Keratinocyte (primary cell): ENCODE measurements around the gene GOLT1A. TPM values are rescaled to one million over a fixed set of nuclear protein-coding genes. Genes with fewer than 3 reads are reported as not detected.

Experiments used
- DNase-seq: peaks from one replicate; pipeline ENCODE4 v3.0.0-alpha.2; 2011; ENCODE audit warnings: low read depth, missing footprints, low spot score
- FAIRE-seq: peaks from 2 replicates; lab custom pipeline; 2011; peaks lifted over from hg19 to GRCh38; lab: Jason Lieb, UNC
- H2AFZ ChIP-seq: 2 replicates; pipeline ENCODE4 v1.6.0; 2012; ENCODE audit warnings: low read length, control low read depth, inconsistent platforms; ENCODE audit not compliant: control insufficient read depth
- H3K27ac ChIP-seq: 2 replicates; pipeline ENCODE4 v1.5.1; 2011; ENCODE audit warnings: low read length; ENCODE audit not compliant: control insufficient read depth, insufficient read depth
- H3K27me3 ChIP-seq: 3 replicates; pipeline ENCODE4 v1.6.0; 2011; ENCODE audit warnings: low read length; ENCODE audit not compliant: control insufficient read depth, insufficient read depth; ENCODE audit errors: extremely low read depth
- H3K36me3 ChIP-seq, 2 experiments: 2 replicates in 1 of 2; 3 replicates in 1 of 2; pipeline ENCODE4 v1.5.1; 2011; ENCODE audit warnings: low read length in 2 of 2, mild to moderate bottlenecking in 1 of 2; ENCODE audit not compliant: control insufficient read depth in 2 of 2, insufficient read depth in 2 of 2; ENCODE audit errors: extremely low read depth in 1 of 2
- H3K4me1 ChIP-seq: 3 replicates; pipeline ENCODE4 v1.5.1; 2011; ENCODE audit warnings: low read length; ENCODE audit not compliant: control insufficient read depth, insufficient read depth; ENCODE audit errors: extremely low read depth
- H3K4me2 ChIP-seq: 3 replicates; pipeline ENCODE4 v1.6.0; 2011; ENCODE audit warnings: low read depth, low read length; ENCODE audit not compliant: control insufficient read depth, insufficient read depth; ENCODE audit errors: extremely low read depth
- H3K4me3 ChIP-seq, 3 experiments: fragments of 200-600 bp in 1 of 3; sonication (generic) in 1 of 3; 2 replicates in 2 of 3; 3 replicates in 1 of 3; pipeline ENCODE4 v1.5.1; 2011 to 2016; ENCODE audit warnings: low read length in 3 of 3, mild to moderate bottlenecking in 3 of 3, control low read depth in 2 of 3, inconsistent platforms in 1 of 3, low read depth in 1 of 3, mixed read lengths in 1 of 3, mixed run types in 1 of 3, moderate library complexity in 1 of 3; ENCODE audit not compliant: control insufficient read depth in 2 of 3, insufficient read depth in 2 of 3; ENCODE audit errors: extremely low read depth in 1 of 3
- H3K79me2 ChIP-seq: 2 replicates; pipeline ENCODE4 v1.6.0; 2012; ENCODE audit warnings: low read length; ENCODE audit not compliant: control insufficient read depth, insufficient read depth
- H3K9ac ChIP-seq: 3 replicates; pipeline ENCODE4 v1.6.0; 2011; ENCODE audit warnings: low read length; ENCODE audit not compliant: control insufficient read depth, insufficient read depth; ENCODE audit errors: extremely low read depth
- H3K9me1 ChIP-seq: 3 replicates; pipeline ENCODE4 v1.6.0; 2011; ENCODE audit warnings: low read length; ENCODE audit not compliant: control insufficient read depth, insufficient read depth; ENCODE audit errors: extremely low read depth
- H3K9me3 ChIP-seq: 2 replicates; pipeline ENCODE4 v1.5.1; 2012; ENCODE audit warnings: low read depth, low read length; ENCODE audit not compliant: control insufficient read depth
- H4K20me1 ChIP-seq: 3 replicates; pipeline ENCODE4 v1.6.0; 2011; ENCODE audit warnings: low read length; ENCODE audit not compliant: control insufficient read depth, insufficient read depth; ENCODE audit errors: extremely low read depth
- CTCF ChIP-seq, 3 experiments: IDR thresholded peaks in 1 of 3; conservative IDR thresholded peaks in 1 of 3; optimal IDR thresholded peaks in 1 of 3; 2 replicates in 2 of 3; 3 replicates in 1 of 3; pipeline versions ENCODE3 to v1.5.1; 2011; ENCODE audit warnings: low read length in 3 of 3, mild to moderate bottlenecking in 3 of 3, moderate library complexity in 2 of 3, control low read depth in 1 of 3, inconsistent platforms in 1 of 3; ENCODE audit not compliant: insufficient read depth in 2 of 3; ENCODE audit errors: extremely low read depth in 1 of 3
- EZH2 ChIP-seq: IDR thresholded peaks from one replicate; pipeline ENCODE4 v1.6.1; 2012; ENCODE audit warnings: inconsistent platforms, mild to moderate bottlenecking, low read length, moderate library complexity
- dilution Hi-C: fragments of 300-500 bp; cut with MboI; formaldehyde crosslinking; loops from one replicate; pipeline ENCODE4 v1.7.0; 2020; ENCODE audit warnings: low sequenced_read_pairs; ENCODE audit not compliant: extremely low pct_ligation_motif_present
- polyA plus RNA-seq, 5 experiments: library from polyadenylated mRNA; depleted of rRNA in 3 of 5; stranded (reverse) in 3 of 5; stranded (forward) in 1 of 5; unstranded in 1 of 5; fragments of >200 nt; gene quantifications; 1 replicate in 1 of 5; 2 replicates in 3 of 5; 3 replicates in 1 of 5; pipeline versions ENCODE4 v1.2.1 to v1.2.3, GENCODE V29; 2011 to 2012; ENCODE audit warnings: missing spikeins in 2 of 5, low read depth in 1 of 5, low replicate concordance in 1 of 5

The GOLT1A gene
- polyA plus RNA-seq, 1 donor (not counting 4 experiments of a cell fraction or from before 2014, with no cell fraction given), result 0.46 TPM

DNA sequence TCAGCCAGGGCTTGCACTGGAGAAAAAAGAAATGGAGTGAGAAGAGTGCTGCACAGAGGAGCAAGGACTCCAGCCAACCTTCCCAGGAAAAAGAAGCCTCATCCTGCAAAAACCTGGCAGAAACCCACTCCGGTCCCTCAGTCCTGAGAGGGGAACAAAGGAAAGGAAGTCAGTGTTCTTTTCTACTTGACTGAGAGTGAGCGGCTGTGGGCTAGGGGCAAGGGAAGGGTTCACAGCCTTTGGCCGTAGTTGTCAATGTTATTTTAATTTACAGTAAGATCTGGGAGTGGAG, 8.9 kb upstream of the GOLT1A start:
- Histone ChIP-seq H3K4me1 (peaks cover 18% of the 10 kb centered on the region), H4K20me1 (no peaks in the 10 kb centered on the region), H3K9ac (no peak overlapping the region), H2AFZ (no peak overlapping the region), H3K4me2 (no peak overlapping the region), H3K27me3 (no peaks in the 10 kb centered on the region), H3K9me1 (no peaks in the 10 kb centered on the region), H3K79me2 (no peaks in the 10 kb centered on the region), H3K4me3 (no peak overlapping the region), H3K27ac (no peak overlapping the region), H3K36me3 (peaks cover 0 to 3% of the 10 kb centered on the region in 2 experiments), H3K9me3 (no peaks in the 10 kb centered on the region)
- FAIRE-seq (no peak), DNase-seq (no peak)
- dilution Hi-C loops, result no loop called here
- TF ChIP-seq CTCF (optimal IDR thresholded peaks at IDR 0.05 in 1 of 3, IDR thresholded peaks at IDR 0.05 in 1 of 3, conservative IDR thresholded peaks at IDR 0.05 in 1 of 3; ENCODE audit: extremely low read depth in 1 of 3, insufficient read depth in 2 of 3, low read length in 3 of 3), result no peak
- no peak for TF ChIP-seq EZH2

DNA sequence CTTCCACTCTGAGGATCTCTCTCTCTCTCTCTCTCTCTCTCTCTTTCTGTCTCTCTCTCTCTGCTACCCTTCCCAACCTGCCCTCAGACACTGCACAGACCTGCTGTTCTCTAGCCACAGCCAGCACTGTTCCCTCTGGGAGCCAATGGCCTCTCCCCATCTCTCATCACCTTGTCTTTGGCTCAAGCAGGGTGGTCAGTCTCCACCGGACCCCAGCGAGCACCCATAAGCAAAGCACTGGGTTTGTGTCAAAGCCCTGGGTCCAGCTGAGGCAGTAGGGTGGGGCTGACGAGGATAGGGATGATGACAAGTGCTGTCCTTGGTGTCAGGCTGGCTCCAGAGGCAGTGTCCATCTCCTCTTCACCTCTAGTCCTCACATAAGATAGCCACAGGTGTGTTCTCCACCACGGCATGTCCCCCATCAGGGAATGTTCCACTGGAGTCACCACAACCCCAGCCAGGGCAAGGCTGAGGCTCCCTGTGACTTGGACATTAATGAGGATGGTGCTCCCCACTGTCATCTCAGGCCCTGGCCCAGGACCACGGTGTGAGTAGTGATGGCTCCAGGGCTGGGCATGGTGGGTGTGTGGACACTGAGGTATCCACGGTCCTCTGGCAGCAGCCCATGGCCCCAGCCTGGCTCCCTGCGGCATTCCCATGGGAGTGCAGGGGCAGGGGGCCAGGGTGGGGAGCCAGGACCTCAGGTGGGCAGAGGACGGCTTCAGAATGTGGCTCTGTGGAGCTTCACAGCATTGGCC, 8.4 kb upstream of the GOLT1A start:
- Histone ChIP-seq H3K36me3 (peaks cover 0 to 3% of the 10 kb centered on the region in 2 experiments), H2AFZ (no peak overlapping the region), H3K9ac (no peak overlapping the region), H3K9me1 (no peaks in the 10 kb centered on the region), H3K4me1 (peaks cover 18% of the 10 kb centered on the region), H3K4me3 (no peak overlapping the region), H3K27ac (no peak overlapping the region), H3K4me2 (no peak overlapping the region), H4K20me1 (no peaks in the 10 kb centered on the region), H3K79me2 (no peaks in the 10 kb centered on the region), H3K9me3 (no peaks in the 10 kb centered on the region), H3K27me3 (no peaks in the 10 kb centered on the region)
- dilution Hi-C loops, result no loop called here
- TF ChIP-seq EZH2 (no peak), CTCF (optimal IDR thresholded peaks at IDR 0.05 in 1 of 3, IDR thresholded peaks at IDR 0.05 in 1 of 3, conservative IDR thresholded peaks at IDR 0.05 in 1 of 3; ENCODE audit: extremely low read depth in 1 of 3, insufficient read depth in 2 of 3, low read length in 3 of 3) (no peak)
- FAIRE-seq, result no peak
- no peak for DNase-seq
